Amniotic stem cell (primary cell): ENCODE measurements around the gene TPX2.

Source experiments
- DNase-seq: peaks from one replicate; lab custom pipeline; 2025; lab: John Stamatoyannopoulos, UW

TPX2 gene

GRCh38 chr20:31705598-31706597, 33.2 kb upstream of the TPX2 start:
- DNase-seq = no peak

- DNase-seq = no peak
Measured at GRCh38 chr20:31706607-31707257, 32.4 kb upstream of the TPX2 start.

GRCh38 chr20:31707258-31707615, 31.9 kb upstream of the TPX2 start:
- no peak for DNase-seq

GRCh38 chr20:31707994-31708735, 30.9 kb upstream of the TPX2 start:
- no peak for DNase-seq

- no peak for DNase-seq
Measured at GRCh38 chr20:31708736-31709534, 30.2 kb upstream of the TPX2 start.

- no peak for DNase-seq
Measured at GRCh38 chr20:31709939-31710338, 29.2 kb upstream of the TPX2 start.

- DNase-seq = no peak
Measured at GRCh38 chr20:31710423-31711108, 28.5 kb upstream of the TPX2 start.

- no peak for DNase-seq
Measured at GRCh38 chr20:31711179-31712111, 27.6 kb upstream of the TPX2 start.

- no peak for DNase-seq
Measured at GRCh38 chr20:31712112-31712553, 27.0 kb upstream of the TPX2 start.

- no peak for DNase-seq
Measured at GRCh38 chr20:31712564-31713311, 26.4 kb upstream of the TPX2 start.

- no peak for DNase-seq
Measured at GRCh38 chr20:31713312-31714273, 25.5 kb upstream of the TPX2 start.

GRCh38 chr20:31715766-31716165, 23.3 kb upstream of the TPX2 start:
- no peak for DNase-seq

- DNase-seq = no peak
Measured at GRCh38 chr20:31716351-31716750, 22.7 kb upstream of the TPX2 start.

- no peak for DNase-seq
Measured at GRCh38 chr20:31716818-31717477, 22.1 kb upstream of the TPX2 start.

- DNase-seq = no peak
Measured at GRCh38 chr20:31717478-31718201, 21.4 kb upstream of the TPX2 start.

- DNase-seq = no peak
Measured at GRCh38 chr20:31718952-31719643, 20.0 kb upstream of the TPX2 start.
